Astrocyte (in vitro differentiated cells and primary cell): ENCODE data around the gene ITGB2. TPM values are rescaled to one million over a fixed set of nuclear protein-coding genes. Genes with fewer than 3 reads are reported as not detected.

Source experiments
- DNase-seq: peaks from one replicate; pipeline ENCODE4 v3.0.0-alpha.2; 2010; ENCODE audit warnings: low read depth
- FAIRE-seq: peaks from 2 replicates; lab custom pipeline; 2011; peaks lifted over from hg19 to GRCh38; lab: Jason Lieb, UNC
- H2AFZ ChIP-seq: 2 replicates; pipeline ENCODE4 v1.6.0; 2012; ENCODE audit warnings: low read depth, low read length, inconsistent platforms
- H3K27ac ChIP-seq: 2 replicates; pipeline ENCODE4 v1.5.1; 2011; ENCODE audit warnings: low read depth, low read length, inconsistent platforms
- H3K27me3 ChIP-seq: 2 replicates; pipeline ENCODE4 v1.6.0; 2011; ENCODE audit warnings: low read length, inconsistent platforms; ENCODE audit not compliant: insufficient read depth
- H3K36me3 ChIP-seq: 2 replicates; pipeline ENCODE4 v1.5.1; 2011; ENCODE audit warnings: low read length, inconsistent platforms; ENCODE audit not compliant: insufficient read depth
- H3K4me1 ChIP-seq: 2 replicates; pipeline ENCODE4 v1.5.1; 2011; ENCODE audit warnings: low read length, inconsistent platforms; ENCODE audit not compliant: insufficient read depth
- H3K4me2 ChIP-seq: 2 replicates; pipeline ENCODE4 v1.6.0; 2012; ENCODE audit warnings: low read length, inconsistent platforms
- H3K4me3 ChIP-seq: 2 replicates; pipeline ENCODE4 v1.5.1; 2011; ENCODE audit warnings: low read depth, mild to moderate bottlenecking, low read length, inconsistent platforms; ENCODE audit not compliant: insufficient read depth
- H3K79me2 ChIP-seq: 2 replicates; pipeline ENCODE4 v1.6.0; 2012; ENCODE audit warnings: mild to moderate bottlenecking, low read length, inconsistent platforms; ENCODE audit not compliant: insufficient read depth
- H3K9ac ChIP-seq: 2 replicates; pipeline ENCODE4 v1.6.0; 2012; ENCODE audit warnings: mild to moderate bottlenecking, low read length, inconsistent platforms
- H3K9me3 ChIP-seq: 2 replicates; pipeline ENCODE4 v1.5.1; 2012; ENCODE audit warnings: low read depth, mild to moderate bottlenecking, low read length, inconsistent platforms; ENCODE audit not compliant: insufficient read depth
- H4K20me1 ChIP-seq: 2 replicates; pipeline ENCODE4 v1.6.0; 2012; ENCODE audit warnings: low read length, inconsistent platforms; ENCODE audit not compliant: insufficient read depth
- H3K27ac Mint-ChIP-seq: one replicate; pipeline ENCODE4 v1.8.0; 2021; ENCODE audit warnings: mild to moderate bottlenecking, mixed read lengths; ENCODE audit not compliant: unreplicated experiment
- H3K27me3 Mint-ChIP-seq: one replicate; pipeline ENCODE4 v1.8.0; 2021; ENCODE audit warnings: low read depth, mixed read lengths; ENCODE audit not compliant: unreplicated experiment
- H3K36me3 Mint-ChIP-seq: one replicate; pipeline ENCODE4 v1.8.0; 2021; ENCODE audit warnings: low read depth, mixed read lengths; ENCODE audit not compliant: unreplicated experiment
- H3K4me1 Mint-ChIP-seq: one replicate; pipeline ENCODE4 v1.8.0; 2021; ENCODE audit warnings: low read depth, mixed read lengths; ENCODE audit not compliant: unreplicated experiment
- H3K4me3 Mint-ChIP-seq: one replicate; pipeline ENCODE4 v1.8.0; 2021; ENCODE audit warnings: mild to moderate bottlenecking, moderate library complexity, mixed read lengths; ENCODE audit not compliant: unreplicated experiment
- H3K9me3 Mint-ChIP-seq: one replicate; pipeline ENCODE4 v1.8.0; 2021; ENCODE audit warnings: mild to moderate bottlenecking, mixed read lengths; ENCODE audit not compliant: unreplicated experiment
- EZH2 ChIP-seq: IDR thresholded peaks from 2 replicates; pipeline ENCODE4 v1.6.1; 2012; ENCODE audit warnings: mild to moderate bottlenecking, low read length, inconsistent platforms; ENCODE audit not compliant: insufficient read depth
- total RNA-seq: library from RNA; stranded (reverse); gene quantifications from 2 replicates; pipeline ENCODE4 v1.2.1, GENCODE V29; 2021
- TF ChIP-seq, protein P1 (sequence below): IDR thresholded peaks from 2 replicates; pipeline ENCODE4 v1.5.1; 2011; ENCODE audit warnings: low read depth, mild to moderate bottlenecking, inconsistent platforms, low read length, moderate library complexity; ENCODE audit not compliant: insufficient read depth

The ITGB2 gene
- total RNA-seq, 1 donor from 2014 or later: 0.61 TPM

DNA sequence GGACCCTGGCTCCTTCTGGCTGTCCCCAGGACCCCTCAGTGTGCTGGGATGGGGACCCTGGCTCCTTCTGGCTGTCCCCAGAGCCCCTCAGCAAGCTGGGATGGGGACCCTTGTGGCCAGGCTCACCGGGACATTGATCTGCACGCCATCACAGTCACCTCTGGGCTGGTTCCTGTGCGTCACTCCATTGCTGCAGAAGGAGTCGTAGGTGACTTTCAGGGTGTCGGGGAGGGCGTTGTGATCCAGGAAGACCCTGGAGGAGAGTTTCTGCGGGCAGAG lies 27.5 kb downstream of the ITGB2 start:
- peaks cover 2% of the 10 kb centered on the region for H3K9me3 Mint-ChIP-seq
- no peak overlapping the region for H3K9ac ChIP-seq
- H3K27me3 ChIP-seq: peaks cover 32% of the 10 kb centered on the region
- no peak overlapping the region for H2AFZ ChIP-seq
- H3K79me2 ChIP-seq: no peaks in the 10 kb centered on the region
- FAIRE-seq (no peak), DNase-seq (no peak)
- H3K9me3 ChIP-seq: no peaks in the 10 kb centered on the region
- H3K36me3 Mint-ChIP-seq: no peaks in the 10 kb centered on the region
- H3K4me1 ChIP-seq: no peaks in the 10 kb centered on the region
- no peak overlapping the region for H3K27ac ChIP-seq
- peaks cover 51% of the 10 kb centered on the region for H3K27me3 Mint-ChIP-seq
- H3K4me3 Mint-ChIP-seq: no peak overlapping the region
- H3K4me2 ChIP-seq: no peak overlapping the region
- peaks cover 6% of the 10 kb centered on the region for H4K20me1 ChIP-seq
- H3K4me1 Mint-ChIP-seq: no peaks in the 10 kb centered on the region
- H3K27ac Mint-ChIP-seq: no peak overlapping the region
- H3K4me3 ChIP-seq: no peak overlapping the region
- no peak for TF ChIP-seq EZH2
- TF ChIP-seq, protein P1, sequence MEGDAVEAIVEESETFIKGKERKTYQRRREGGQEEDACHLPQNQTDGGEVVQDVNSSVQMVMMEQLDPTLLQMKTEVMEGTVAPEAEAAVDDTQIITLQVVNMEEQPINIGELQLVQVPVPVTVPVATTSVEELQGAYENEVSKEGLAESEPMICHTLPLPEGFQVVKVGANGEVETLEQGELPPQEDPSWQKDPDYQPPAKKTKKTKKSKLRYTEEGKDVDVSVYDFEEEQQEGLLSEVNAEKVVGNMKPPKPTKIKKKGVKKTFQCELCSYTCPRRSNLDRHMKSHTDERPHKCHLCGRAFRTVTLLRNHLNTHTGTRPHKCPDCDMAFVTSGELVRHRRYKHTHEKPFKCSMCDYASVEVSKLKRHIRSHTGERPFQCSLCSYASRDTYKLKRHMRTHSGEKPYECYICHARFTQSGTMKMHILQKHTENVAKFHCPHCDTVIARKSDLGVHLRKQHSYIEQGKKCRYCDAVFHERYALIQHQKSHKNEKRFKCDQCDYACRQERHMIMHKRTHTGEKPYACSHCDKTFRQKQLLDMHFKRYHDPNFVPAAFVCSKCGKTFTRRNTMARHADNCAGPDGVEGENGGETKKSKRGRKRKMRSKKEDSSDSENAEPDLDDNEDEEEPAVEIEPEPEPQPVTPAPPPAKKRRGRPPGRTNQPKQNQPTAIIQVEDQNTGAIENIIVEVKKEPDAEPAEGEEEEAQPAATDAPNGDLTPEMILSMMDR: no peak
- no peaks in the 10 kb centered on the region for H3K36me3 ChIP-seq

DNA sequence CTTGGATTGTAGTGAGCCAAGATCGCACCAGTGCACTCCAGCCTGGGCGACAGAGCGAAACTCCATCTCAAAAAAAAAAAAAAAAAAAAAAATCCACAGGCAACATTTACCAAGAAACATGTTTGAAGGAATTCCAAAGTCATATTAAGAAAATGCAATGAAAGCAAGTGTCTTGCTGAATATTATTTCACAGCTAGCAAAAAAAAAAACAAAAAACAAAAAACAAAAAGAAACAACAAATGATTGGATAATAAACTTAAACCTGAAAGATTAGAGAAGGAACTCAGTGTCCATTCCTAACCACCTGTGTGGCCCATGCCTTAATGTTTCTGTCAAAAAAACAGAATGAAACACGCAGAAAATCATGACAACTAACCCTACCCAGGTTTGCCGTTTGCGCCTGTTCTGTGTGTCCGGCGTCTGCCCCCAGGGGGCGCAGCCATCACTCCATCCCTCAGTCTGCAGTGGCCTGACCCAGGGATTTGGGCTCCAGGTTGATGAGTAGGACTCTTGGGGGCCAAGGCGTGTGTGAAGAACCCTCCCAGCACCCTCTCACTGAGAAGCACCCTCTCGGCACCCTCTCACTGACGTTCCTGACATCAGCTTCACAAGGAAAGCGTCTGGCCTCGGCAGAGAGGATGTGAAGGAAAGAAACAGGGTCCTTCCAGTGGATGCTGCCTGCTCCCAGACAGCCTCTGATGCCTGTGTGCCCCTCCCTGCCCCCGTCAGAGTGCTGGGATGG lies 28.0 kb downstream of the ITGB2 start:
- Histone ChIP-seq H3K27ac (no peak overlapping the region), H3K4me1 (no peaks in the 10 kb centered on the region), H3K9ac (no peak overlapping the region), H3K36me3 (no peaks in the 10 kb centered on the region), H3K4me2 (no peak overlapping the region), H3K9me3 (no peaks in the 10 kb centered on the region), H4K20me1 (peaks cover 6% of the 10 kb centered on the region), H2AFZ (no peak overlapping the region), H3K79me2 (no peaks in the 10 kb centered on the region), H3K27me3 (peaks cover 27% of the 10 kb centered on the region), H3K4me3 (no peak overlapping the region)
- DNase-seq (no peak), FAIRE-seq (peak; percentile 29)
- TF ChIP-seq EZH2: no peak
- TF ChIP-seq, protein P1: peak; percentile 92
- Mint-ChIP-seq H3K27me3 (peaks cover 52% of the 10 kb centered on the region), H3K36me3 (no peaks in the 10 kb centered on the region), H3K9me3 (peaks cover 2% of the 10 kb centered on the region), H3K4me1 (no peaks in the 10 kb centered on the region), H3K27ac (no peak overlapping the region), H3K4me3 (no peak overlapping the region)

DNA sequence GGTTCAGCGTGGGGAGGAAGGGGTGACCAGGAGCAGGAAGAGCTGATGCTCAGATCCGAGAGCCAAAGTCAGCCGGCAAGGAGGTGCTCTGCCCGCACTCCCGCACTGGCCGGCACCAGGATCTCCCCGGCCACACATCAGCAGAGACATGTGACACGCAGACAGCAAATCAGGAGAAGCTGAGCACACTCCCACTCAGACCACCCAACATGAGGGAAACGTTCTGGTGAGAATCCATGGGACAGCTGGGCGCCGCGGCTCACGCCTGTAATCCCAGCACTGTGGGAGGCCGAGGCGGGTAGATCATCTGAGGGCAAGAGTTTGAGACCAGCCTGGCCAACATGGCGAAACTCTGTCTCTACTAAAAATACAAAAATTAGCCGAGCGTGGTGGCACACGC lies 28.6 kb downstream of the ITGB2 start:
- H3K36me3 ChIP-seq: no peaks in the 10 kb centered on the region
- H3K27me3 ChIP-seq: peaks cover 24% of the 10 kb centered on the region
- H3K9me3 ChIP-seq: no peaks in the 10 kb centered on the region
- Mint-ChIP-seq H3K27me3 (peaks cover 55% of the 10 kb centered on the region), H3K36me3 (no peaks in the 10 kb centered on the region), H3K27ac (no peak overlapping the region), H3K4me1 (no peaks in the 10 kb centered on the region), H3K9me3 (peaks cover 2% of the 10 kb centered on the region), H3K4me3 (no peak overlapping the region)
- FAIRE-seq (no peak), DNase-seq (no peak)
- H2AFZ ChIP-seq: no peak overlapping the region
- no peak for TF ChIP-seq EZH2
- TF ChIP-seq, protein P1: no peak
- no peak overlapping the region for H3K4me2 ChIP-seq
- H3K79me2 ChIP-seq: no peaks in the 10 kb centered on the region
- H4K20me1 ChIP-seq: peaks cover 6% of the 10 kb centered on the region
- H3K4me1 ChIP-seq: no peaks in the 10 kb centered on the region
- H3K4me3 ChIP-seq: no peak overlapping the region
- H3K9ac ChIP-seq: no peak overlapping the region
- H3K27ac ChIP-seq: no peak overlapping the region
